Right cardiac atrium (tissue), 5 donors: ENCODE data around the gene MORN5. TPM values are rescaled to one million over a fixed set of nuclear protein-coding genes. Genes with fewer than 3 reads are reported as not detected.
"Not testable (repeated sequence)": the region's sequence is repeated elsewhere in the genome, so short reads cannot be mapped to it uniquely, and the experiment has no call there.

Experiments
- ATAC-seq, 2 donors: fragments of 200-7000 bp; cut with Tn5 transposase; one replicate each; pipeline versions ENCODE4 v1.8.0 to v1.9.1; 2020; ENCODE audit warnings: moderate library complexity in 2 of 2, mild to moderate bottlenecking in 1 of 2
- DNase-seq, 3 donors: peaks; one replicate each; pipeline ENCODE4 v3.0.0-alpha.2; 2020
- H3K27ac ChIP-seq: one replicate; pipeline ENCODE4 v1.5.1; 2013; ENCODE audit warnings: mild to moderate bottlenecking, low read length, control low read depth, moderate library complexity
- H3K27me3 ChIP-seq: one replicate; pipeline ENCODE4 v1.6.1; 2013; ENCODE audit not compliant: control insufficient read depth, insufficient read depth
- H3K4me1 ChIP-seq: one replicate; pipeline ENCODE4 v1.6.1; 2013; ENCODE audit warnings: low read length; ENCODE audit not compliant: control insufficient read depth, insufficient read depth
- H3K4me3 ChIP-seq: one replicate; pipeline ENCODE4 v1.5.1; 2013; ENCODE audit warnings: low read length, control low read depth
- H3K9me3 ChIP-seq: one replicate; pipeline ENCODE4 v1.6.1; 2013; ENCODE audit warnings: low read length; ENCODE audit not compliant: control insufficient read depth
- WGBS: extraction: QIAGEN DNeasy Blood & Tissue Kit; methylation state at CpG from one replicate; pipeline ENCODE4 v1.1.7; 2013; 5-methylcytosine and 5-hydroxymethylcytosine counted together
- intact Hi-C, 4 donors: fragments of 100-400 bp; cut with DNase I; formaldehyde crosslinking; loops; one replicate each; pipeline versions ENCODE4 v1.11.0 to v1.14.0; 2022 to 2023
- long read RNA-seq, 4 donors: library from polyadenylated mRNA; unstranded; transcript quantifications; one replicate each; pipeline ENCODE4 v2.0.0, GENCODE V29; 2020 to 2021
- polyA plus RNA-seq: library from polyadenylated mRNA; stranded (reverse); fragments of 200-250 nt; gene quantifications from one replicate; pipeline ENCODE4 v1.2.3, GENCODE V29; 2013
- total RNA-seq, 4 donors: library from RNA; stranded (reverse); fragmentation: NEBNext Ultra II Directional; extraction: Animal tissue kit (Norgen Biotek cat#: 25700); gene quantifications; one replicate each; pipeline ENCODE4 v1.2.1, GENCODE V29; 2021
- donor health status: healthy with polysubstance abuse.
- donor health status: DM: no; HTN: yes; CAD: no.
- donor health status: DM: no; HTN: no; CAD: no.
- donor health status: DM: no; HTN: yes; CAD: no; lungs with severe emphysema.
- donor health status: DM: yes; HTN: yes; CAD: no.

MORN5 gene
- total RNA-seq, result not detected
- polyA plus RNA-seq, result 0.25 TPM
- long read RNA-seq, donor 1, result 0 reads
- long read RNA-seq, donor 2, result 0 reads
- long read RNA-seq, donor 3, result 0 reads
- long read RNA-seq, donor 4, result 0 reads

DNA sequence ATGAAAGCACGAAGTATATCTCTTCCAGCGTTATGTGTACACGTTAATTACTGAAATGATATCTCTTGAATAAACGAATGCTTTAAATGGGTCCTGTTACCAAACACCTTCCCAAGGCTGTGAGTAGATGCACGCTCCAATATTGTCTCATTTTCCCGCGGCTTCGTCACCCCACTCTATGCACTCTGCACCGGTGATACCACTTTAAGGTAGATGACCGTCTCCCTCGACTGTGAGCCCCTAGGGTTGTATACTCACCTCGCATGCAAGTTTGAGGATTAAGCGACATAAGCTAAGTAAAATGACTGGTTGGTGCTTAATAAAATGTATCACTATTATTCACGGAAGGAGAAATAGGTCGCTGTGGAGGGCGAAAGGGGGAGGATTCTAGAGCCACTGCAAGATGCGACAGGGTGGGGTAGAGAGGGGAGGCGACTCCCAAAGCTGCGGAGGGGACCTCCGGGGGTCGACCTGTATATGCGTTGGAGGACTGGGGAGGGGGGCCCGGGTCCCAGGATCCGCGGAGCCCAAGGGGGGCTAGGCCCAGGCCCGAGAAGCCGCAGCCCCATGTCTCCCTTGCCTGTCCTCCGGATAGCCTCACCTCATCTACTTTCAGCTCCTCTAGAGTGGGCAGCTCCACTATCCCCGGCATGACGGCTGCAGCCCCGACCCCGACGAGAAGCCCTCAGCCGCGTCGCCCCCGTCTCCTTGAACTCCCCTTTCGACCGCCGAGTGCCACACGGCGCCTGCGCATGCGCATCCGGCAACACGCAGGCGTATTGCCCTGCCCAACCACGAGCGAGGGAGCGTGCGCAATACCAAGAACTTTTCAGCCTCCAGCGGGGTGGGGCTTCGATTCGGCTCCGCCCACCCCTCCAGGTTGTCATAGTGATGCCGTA, at the start of gene MORN5, which contains the start of gene NDUFA8:
Gene MORN5, plus strand, starts transcription at position 883 of the 899 bp plus-strand sequence. CDS start 65 bp downstream, outside the sequence.
Gene NDUFA8, minus strand, starts transcription at position 754 of the 899 bp plus-strand sequence. Its CDS starts 102 bp downstream, at position 652.
- intact Hi-C loops, result loop anchor here in 1 of 4 donors (10.0 kb wide), 1 partner anchor 86 kb away; no protein-coding TSS in a partner anchor
- peaks cover 3% of the 10 kb centered on the region for H3K4me1 ChIP-seq
- DNase-seq (peak; percentile 97 to 99 (median 99)), ATAC-seq (peak; percentile 99)
- H3K27ac ChIP-seq, result peak within 1 kb of the TSS; percentile 98
- under 1% methylated on average over 56 of the region's 56 CpGs for WGBS
- no peaks in the 10 kb centered on the region for H3K9me3 ChIP-seq
- H3K4me3 ChIP-seq, result peak within 1 kb of the TSS; percentile 95
- no peaks in the 10 kb centered on the region for H3K27me3 ChIP-seq

DNA sequence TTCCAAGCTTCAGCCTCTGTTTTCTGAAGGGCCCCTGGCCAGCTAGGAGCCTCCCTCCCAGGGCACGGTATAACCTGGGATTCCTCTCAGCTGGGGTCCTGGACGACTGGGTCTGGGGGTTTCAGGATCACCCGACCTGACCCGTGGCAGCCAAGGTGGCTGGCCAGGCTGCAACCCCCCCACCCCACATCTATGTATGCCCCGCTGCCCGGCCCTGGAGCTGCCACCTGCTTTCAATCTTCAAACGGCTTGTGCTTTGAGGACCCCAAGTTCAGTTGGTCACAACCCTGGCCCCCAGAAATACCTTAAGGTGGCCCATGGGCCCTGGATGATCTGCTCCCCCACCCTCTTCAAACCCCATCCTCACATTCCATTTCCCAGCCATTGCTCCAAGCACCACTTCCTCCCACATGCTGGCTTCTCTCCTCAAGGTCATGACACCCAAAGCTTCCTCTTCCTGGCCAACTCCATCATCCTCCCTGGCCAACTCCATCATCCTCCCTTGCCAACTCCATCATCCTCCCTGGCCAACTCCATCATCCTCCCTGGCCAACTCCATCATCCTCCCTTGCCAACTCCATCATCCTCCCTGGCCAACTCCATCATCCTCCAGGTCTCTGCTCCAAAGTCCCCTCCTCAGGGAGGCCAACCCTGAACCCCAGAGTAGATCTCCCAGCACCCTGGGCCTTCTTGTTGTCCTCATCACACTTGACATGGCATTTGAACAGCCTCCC, 49.4 kb upstream of the MORN5 start:
- DNase-seq (no peak), ATAC-seq (no peak)
- Histone ChIP-seq H3K9me3 (no peaks in the 10 kb centered on the region), H3K4me3 (no peak overlapping the region), H3K27ac (no peak overlapping the region), H3K27me3 (no peaks in the 10 kb centered on the region), H3K4me1 (no peaks in the 10 kb centered on the region)
- 91% methylated on average over 7 of the region's 7 CpGs for WGBS
- intact Hi-C loops, result no loop called here

DNA sequence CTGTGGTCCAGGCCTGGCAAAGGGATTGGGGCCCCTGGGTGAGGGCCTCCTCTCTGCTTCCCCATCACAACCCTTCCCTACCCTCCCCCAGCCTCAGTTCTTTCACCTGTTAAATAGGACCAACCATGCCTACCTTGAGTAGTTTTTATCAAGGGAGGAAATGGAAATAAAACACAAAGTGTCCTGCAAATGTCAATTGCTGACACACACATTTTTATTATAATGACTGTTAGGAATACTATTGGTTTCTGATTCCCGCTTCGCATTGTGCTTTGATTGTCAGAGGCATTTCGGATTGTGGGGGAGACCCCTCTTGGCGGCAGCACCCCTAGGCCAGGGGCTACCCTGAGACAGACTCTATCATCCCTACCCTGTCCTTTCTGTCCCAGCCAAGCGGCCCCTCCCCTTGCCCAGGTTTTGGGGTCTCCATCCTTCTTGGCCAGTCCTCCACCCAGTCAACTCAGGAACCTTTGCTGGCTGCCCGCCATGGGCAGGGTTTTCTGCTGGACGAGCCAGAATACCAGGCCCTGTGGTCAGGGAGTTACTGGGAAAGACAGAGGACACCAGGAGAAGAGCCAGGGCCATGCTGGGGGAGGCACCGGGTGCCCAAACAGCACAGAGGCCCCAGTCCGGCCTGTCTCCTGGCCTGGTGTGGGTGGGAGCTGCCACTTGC, 48.2 kb upstream of the MORN5 start:
- no peak overlapping the region for H3K27ac ChIP-seq
- H3K27me3 ChIP-seq, result no peaks in the 10 kb centered on the region
- H3K4me1 ChIP-seq, result no peaks in the 10 kb centered on the region
- no peak for DNase-seq
- H3K9me3 ChIP-seq, result no peaks in the 10 kb centered on the region
- intact Hi-C loops, result no loop called here
- WGBS, result 89% methylated on average over 9 of the region's 9 CpGs
- H3K4me3 ChIP-seq, result no peak overlapping the region
- ATAC-seq, result no peak

DNA sequence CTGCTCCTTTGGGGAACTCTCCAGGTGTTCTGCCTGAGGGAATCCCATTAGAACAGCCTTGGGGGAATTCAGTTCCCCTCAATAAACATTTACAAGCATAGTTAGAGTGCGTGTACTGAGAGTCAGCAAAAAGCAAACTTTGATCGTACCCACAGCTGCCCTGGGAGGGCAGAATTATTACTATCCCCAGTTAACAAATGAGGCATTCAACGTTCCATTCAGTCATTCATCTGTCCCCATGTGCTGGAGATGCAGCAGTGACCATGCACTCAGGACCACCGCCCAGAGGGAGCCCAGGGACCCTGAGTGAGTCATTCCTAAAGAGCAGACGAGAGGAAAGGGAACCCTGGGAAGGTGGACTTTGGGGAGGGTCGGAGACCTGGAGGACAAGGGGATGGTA, 47.5 kb upstream of the MORN5 start:
- Histone ChIP-seq H3K27ac (no peak overlapping the region), H3K4me1 (no peaks in the 10 kb centered on the region), H3K27me3 (no peaks in the 10 kb centered on the region), H3K9me3 (no peaks in the 10 kb centered on the region), H3K4me3 (no peak overlapping the region)
- no peak for DNase-seq
- intact Hi-C loops, result no loop called here
- no peak for ATAC-seq
- WGBS, result 93% methylated on average over 6 of the region's 6 CpGs

DNA sequence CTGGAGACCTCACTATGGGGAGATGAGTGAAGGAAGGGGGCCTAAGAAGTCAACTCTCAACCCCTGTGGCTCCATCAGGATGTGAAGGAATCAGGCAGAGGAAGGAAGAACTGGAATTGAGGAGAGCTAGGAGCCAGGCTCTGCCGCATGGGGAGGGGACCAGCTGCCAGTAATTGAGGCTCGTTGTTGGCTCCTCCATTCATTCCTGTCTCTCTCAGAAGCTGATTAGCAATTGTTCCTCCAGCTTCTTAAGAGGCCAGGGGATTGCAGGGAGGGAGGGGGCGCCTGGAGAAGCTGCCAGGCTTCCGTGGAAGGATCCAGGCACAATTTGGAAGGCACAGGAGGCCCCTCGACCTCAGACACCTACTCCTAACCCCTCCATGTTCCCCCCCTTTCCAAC, 46.1 kb upstream of the MORN5 start:
- Histone ChIP-seq H3K27me3 (no peaks in the 10 kb centered on the region), H3K27ac (no peak overlapping the region), H3K4me3 (no peak overlapping the region), H3K9me3 (no peaks in the 10 kb centered on the region), H3K4me1 (no peaks in the 10 kb centered on the region)
- intact Hi-C loops, result no loop called here
- DNase-seq, result no peak
- no peak for ATAC-seq
- WGBS, result 39% methylated on average over 5 of the region's 5 CpGs

DNA sequence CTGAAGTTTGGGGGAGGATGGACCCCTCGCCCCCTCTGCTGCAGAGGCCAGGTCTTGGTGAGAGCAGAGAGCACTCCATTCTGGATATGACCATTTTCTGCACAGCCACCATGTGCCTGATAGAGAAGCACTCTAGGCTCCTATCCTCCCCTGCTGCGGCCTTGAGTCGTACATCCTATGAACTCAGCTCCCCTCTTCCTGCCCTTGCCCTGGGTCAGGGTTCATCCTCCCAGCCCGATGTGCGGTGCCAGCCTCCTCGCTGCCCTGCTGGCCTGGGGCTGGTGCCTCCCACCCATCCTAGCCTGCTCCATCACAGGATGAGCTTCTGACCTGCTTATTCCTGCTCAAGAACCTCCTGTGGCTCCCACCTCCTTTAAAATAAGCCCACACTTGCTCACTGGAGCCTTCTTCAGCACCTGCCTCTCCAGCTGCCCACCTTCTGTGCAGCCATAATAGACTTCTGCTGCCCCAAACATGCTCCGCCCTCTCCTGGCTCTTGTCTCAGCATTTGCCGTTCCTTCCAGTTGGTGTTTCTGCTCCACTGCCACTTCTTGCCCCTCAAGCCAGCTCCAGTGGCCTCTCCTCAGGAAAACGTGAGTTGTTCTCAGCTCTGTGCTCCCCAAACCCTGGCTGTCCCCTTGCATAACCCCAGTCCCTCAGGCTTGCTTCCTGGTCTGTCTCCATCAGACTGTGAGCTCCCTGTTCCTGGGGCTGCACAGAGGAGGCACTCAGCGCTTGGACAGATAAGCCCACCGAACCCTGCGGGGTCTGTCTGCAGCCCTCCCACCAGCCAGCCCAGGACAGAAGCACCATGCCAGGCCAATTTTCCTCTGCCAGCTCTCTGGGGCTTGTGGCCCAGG, 44.3 kb upstream of the MORN5 start:
- Histone ChIP-seq H3K4me1 (no peaks in the 10 kb centered on the region), H3K9me3 (no peaks in the 10 kb centered on the region), H3K4me3 (no peak overlapping the region), H3K27me3 (no peaks in the 10 kb centered on the region), H3K27ac (no peak overlapping the region)
- DNase-seq, result no peak
- 74% methylated on average over 12 of the region's 12 CpGs for WGBS
- intact Hi-C loops, result no loop called here
- ATAC-seq, result no peak

DNA sequence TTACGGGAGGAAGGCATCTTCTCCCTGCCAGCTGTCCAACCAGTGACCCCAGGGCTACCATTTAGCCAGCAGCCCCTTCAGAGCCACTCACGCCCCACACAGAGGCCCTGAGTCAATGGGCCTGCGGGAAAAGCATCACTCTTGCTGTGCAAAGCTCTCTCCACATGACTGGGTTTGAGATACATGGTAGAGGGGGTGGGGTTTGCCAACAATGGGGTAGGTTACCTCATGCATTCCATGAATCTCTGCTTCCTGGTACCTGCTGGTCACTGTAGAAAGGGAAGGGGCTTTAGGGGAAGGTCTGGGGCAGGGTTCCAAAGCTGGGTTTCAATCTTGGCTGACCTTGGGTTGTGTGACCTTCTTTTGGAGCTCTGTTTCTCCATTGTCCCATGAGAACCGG, 43.7 kb upstream of the MORN5 start:
- no peaks in the 10 kb centered on the region for H3K4me1 ChIP-seq
- intact Hi-C loops, result no loop called here
- no peaks in the 10 kb centered on the region for H3K9me3 ChIP-seq
- ATAC-seq, result no peak
- H3K4me3 ChIP-seq, result no peak overlapping the region
- 71% methylated on average over 4 of the region's 4 CpGs for WGBS
- no peak overlapping the region for H3K27ac ChIP-seq
- no peaks in the 10 kb centered on the region for H3K27me3 ChIP-seq
- no peak for DNase-seq

DNA sequence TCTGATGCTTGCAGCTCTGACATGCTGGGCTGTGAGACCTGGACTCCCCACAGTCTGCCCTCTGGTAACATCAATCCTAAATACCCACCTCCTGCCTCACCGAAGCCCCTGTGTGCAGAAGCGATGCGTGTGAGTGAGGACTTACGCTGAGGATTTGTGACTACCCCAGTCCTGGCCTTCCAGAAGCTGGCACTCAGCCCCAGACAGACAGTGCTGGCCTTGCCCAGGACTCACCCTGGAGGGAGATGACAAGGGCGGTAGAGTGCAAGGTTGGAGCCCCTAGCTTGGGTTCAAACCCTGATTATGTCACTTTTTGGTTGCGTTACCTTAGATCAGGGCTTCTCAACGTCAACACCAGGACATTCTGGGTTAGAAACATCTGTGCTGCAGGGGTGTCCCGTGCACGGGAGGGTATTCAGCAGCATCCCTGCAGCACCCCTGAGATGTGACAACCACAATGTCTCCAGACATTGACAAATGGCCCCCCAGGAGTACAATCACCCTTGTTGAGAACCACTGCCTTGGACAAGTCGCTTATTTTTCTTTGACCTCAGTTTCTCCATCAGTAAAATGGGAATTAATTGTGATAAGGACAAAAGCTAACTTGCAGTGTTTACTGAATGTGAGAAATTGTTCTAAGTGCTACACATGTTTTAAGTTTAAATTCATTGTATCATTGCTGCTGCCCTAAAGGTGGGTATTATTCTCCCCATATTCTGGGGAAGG, 43.1 kb upstream of the MORN5 start:
- DNase-seq (no peak), ATAC-seq (no peak)
- Histone ChIP-seq H3K4me3 (no peak overlapping the region), H3K27me3 (no peaks in the 10 kb centered on the region), H3K27ac (no peak overlapping the region), H3K9me3 (no peaks in the 10 kb centered on the region), H3K4me1 (no peaks in the 10 kb centered on the region)
- WGBS, result 90% methylated on average over 10 of the region's 10 CpGs
- intact Hi-C loops, result no loop called here

DNA sequence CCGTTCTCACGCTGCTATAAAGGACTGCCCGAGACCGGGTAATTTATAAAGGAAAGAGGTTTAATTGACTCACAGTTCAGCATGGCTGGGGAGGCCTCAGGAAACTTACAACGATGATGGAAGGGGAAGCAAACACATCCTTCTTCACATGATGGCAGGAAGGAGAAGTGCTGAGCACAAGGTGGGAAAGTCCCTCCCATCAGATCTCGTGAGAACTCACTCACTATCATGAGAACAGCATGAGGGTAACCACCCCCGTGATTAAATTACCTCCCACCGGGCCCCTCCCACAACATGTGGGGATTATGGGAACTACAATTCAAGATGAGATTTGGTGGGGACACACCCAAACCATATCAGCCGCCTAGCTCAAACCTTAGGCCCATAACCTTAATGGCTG, 42.5 kb upstream of the MORN5 start:
- DNase-seq, H3K27ac ChIP-seq, H3K4me1 ChIP-seq, H3K4me3 ChIP-seq, H3K27me3 ChIP-seq, intact Hi-C loops, H3K9me3 ChIP-seq, ATAC-seq: not testable (repeated sequence)
- WGBS, result 78% methylated on average over 9 of the region's 9 CpGs
